Stimulated activated CD8-positive, alpha-beta memory T cell treated with anti-CD3 and anti-CD28 coated beads, Interleukin-12 subunit alpha, Interleukin-12 subunit beta, amount 100 ng/mL, for 4 hours (primary cell): ENCODE measurements around the gene AQP12B.
"Not testable (repeated sequence)": the region's sequence is repeated elsewhere in the genome, so short reads cannot be mapped to it uniquely, and the experiment has no call there.

ENCODE experiments used
- DNase-seq: peaks from one replicate; pipeline ENCODE4 v3.0.0-alpha.2; 2020; ENCODE audit warnings: low read depth

The AQP12B gene

GRCh38 chr2:240683329-240683979, 769 bp upstream of the AQP12B start:
- DNase-seq = not testable (repeated sequence)

- DNase-seq = not testable (repeated sequence)
These were observed 2.5 kb downstream of the AQP12B start for GRCh38 chr2:240680185-240680584.

- DNase-seq = not testable (repeated sequence)
These were observed 3.8 kb downstream of the AQP12B start for GRCh38 chr2:240678909-240679308.

GRCh38 chr2:240678043-240678442, 4.6 kb downstream of the AQP12B start:
- DNase-seq = not testable (repeated sequence)

- not testable (repeated sequence) for DNase-seq
These were observed 7.3 kb downstream of the AQP12B start for GRCh38 chr2:240675345-240675744.

GRCh38 chr2:240674461-240675184, 8.1 kb downstream of the AQP12B start:
- DNase-seq = not testable (repeated sequence)

- no peak for DNase-seq
These were observed 9.9 kb downstream of the AQP12B start for GRCh38 chr2:240672701-240673190.

GRCh38 chr2:240672076-240672700, 10.5 kb downstream of the AQP12B start:
- DNase-seq = no peak

- DNase-seq = no peak
These were observed 11.7 kb downstream of the AQP12B start for GRCh38 chr2:240670950-240671349.

GRCh38 chr2:240670402-240670801, 12.3 kb downstream of the AQP12B start:
- DNase-seq = no peak

- no peak for DNase-seq
These were observed 18.1 kb downstream of the AQP12B start for GRCh38 chr2:240664622-240665021.

GRCh38 chr2:240663546-240664190, 19.0 kb downstream of the AQP12B start:
- DNase-seq = no peak

- DNase-seq = no peak
These were observed 20.0 kb downstream of the AQP12B start for GRCh38 chr2:240662681-240663080.

GRCh38 chr2:240659883-240660282, 22.8 kb downstream of the AQP12B start:
- not testable (repeated sequence) for DNase-seq

GRCh38 chr2:240655931-240656886, 26.5 kb downstream of the AQP12B start:
- DNase-seq = no peak

GRCh38 chr2:240651185-240651584, 31.5 kb downstream of the AQP12B start:
- DNase-seq = no peak

- DNase-seq = no peak
These were observed 32.3 kb downstream of the AQP12B start for GRCh38 chr2:240650254-240650965.

GRCh38 chr2:240649331-240649730, 33.4 kb downstream of the AQP12B start:
- DNase-seq = no peak

GRCh38 chr2:240648650-240649275, 33.9 kb downstream of the AQP12B start:
- DNase-seq = no peak

GRCh38 chr2:240648155-240648649, 34.5 kb downstream of the AQP12B start:
- no peak for DNase-seq
